ENCODE results near the gene GDF10. TPM values are rescaled to one million over a fixed set of nuclear protein-coding genes. Genes with fewer than 3 reads are reported as not detected.

The GDF10 gene
- total and polyA plus RNA-seq, 2 of the 8 experiments (the other 6 are each of a cell fraction or from before 2014, with no cell fraction given), result 0.19 to 0.32 TPM

- TF ChIP-seq POLR2AphosphoS5 (IDR thresholded peaks at IDR 0.05; ENCODE audit: low read depth, low read length), result no peak
- TF ChIP-seq SIX5 (IDR thresholded peaks at IDR 0.05; ENCODE audit: low read depth, low read length), result no peak
- TF ChIP-seq SAP30 (IDR thresholded peaks at IDR 0.05; ENCODE audit: insufficient read depth, insufficient replicate concordance, low read length), result no peak
- TF ChIP-seq BACH1 (IDR thresholded peaks at IDR 0.05; ENCODE audit: low read length), result no peak
- TF ChIP-seq KDM1A (IDR thresholded peaks at IDR 0.05; ENCODE audit: borderline replicate concordance, low read length), result no peak
- no peak for TF ChIP-seq CBX5 (IDR thresholded peaks at IDR 0.05; ENCODE audit: low read depth, low read length)
- no peak for TF ChIP-seq MAX (IDR thresholded peaks at IDR 0.05)
- no peak for TF ChIP-seq SP2 (IDR thresholded peaks at IDR 0.05; ENCODE audit: low read length)
- no peak for TF ChIP-seq RAD21 (IDR thresholded peaks at IDR 0.05 in 1 of 2, conservative IDR thresholded peaks at IDR 0.05 in 1 of 2; ENCODE audit: low read depth in 2 of 2, low read length in 2 of 2)
- no peak for TF ChIP-seq RFX5 (IDR thresholded peaks at IDR 0.05; ENCODE audit: borderline replicate concordance, low read depth, low read length)
- no peak for TF ChIP-seq TAF1 (IDR thresholded peaks at IDR 0.05; ENCODE audit: low read depth, low read length)
- no peak for TF ChIP-seq SP1 (IDR thresholded peaks at IDR 0.05; ENCODE audit: low read depth, low read length)
- TF ChIP-seq KDM5A (IDR thresholded peaks at IDR 0.05; ENCODE audit: low read length), result no peak
- TF ChIP-seq SP4 (IDR thresholded peaks at IDR 0.05; ENCODE audit: low read length), result no peak
- Histone ChIP-seq H2AK5ac (ENCODE audit: low read depth, low read length) (no peak overlapping the region), H3K56ac (replicated peaks; ENCODE audit: insufficient read length, low read depth, low read length) (no peak overlapping the region), H3K4me1 (replicated peaks in 1 of 4; ENCODE audit: control insufficient read depth in 3 of 4, insufficient read depth in 4 of 4, low read length in 3 of 4) (peaks cover 0 to 4% (median 2%) of the 10 kb centered on the region in 4 experiments; a peak in 1 of 7 replicates), H3K9me3 (ENCODE audit: insufficient read depth in 2 of 2, low read depth in 1 of 2, low read length in 1 of 2) (no peaks in the 10 kb centered on the region), H2BK12ac (ENCODE audit: low read depth, low read length) (no peak overlapping the region), H2BK120ac (replicated peaks; ENCODE audit: low read depth, low read length) (no peak overlapping the region), H3K18ac (ENCODE audit: extremely low read depth, low read length) (no peak overlapping the region), H2AFZ (ENCODE audit: low read length) (no peak overlapping the region), H3K79me1 (ENCODE audit: low read depth, low read length) (no peaks in the 10 kb centered on the region), H3K4me3 (ENCODE audit: extremely low read depth in 1 of 4, insufficient read depth in 2 of 4, low read depth in 3 of 4, low read length in 4 of 4) (no peak overlapping the region), H4K5ac (ENCODE audit: insufficient read length, low read depth, low read length) (no peak overlapping the region), H2BK20ac (ENCODE audit: low read length) (no peak overlapping the region), H3K14ac (ENCODE audit: insufficient read length) (no peak overlapping the region), H3K27ac (ENCODE audit: low read depth, low read length) (no peak overlapping the region), H2BK15ac (ENCODE audit: low read length) (no peak overlapping the region), H4K91ac (replicated peaks; ENCODE audit: insufficient read length, low read length) (no peak overlapping the region), H3K9ac (replicated peaks in 1 of 4; ENCODE audit: extremely low read depth in 1 of 4, low read depth in 3 of 4, low read length in 3 of 4) (no peak overlapping the region), H4K20me1 (replicated peaks in 1 of 2; ENCODE audit: control insufficient read depth in 1 of 2, insufficient read depth in 2 of 2, low read length in 2 of 2) (no peaks in the 10 kb centered on the region), H3K27me3 (replicated peaks in 1 of 4; ENCODE audit: control insufficient read depth in 3 of 4, extremely low read depth in 1 of 4, insufficient read depth in 3 of 4, low read length in 3 of 4) (peaks cover 4 to 40% (median 33%) of the 10 kb centered on the region in 4 experiments), H3K4ac (replicated peaks; ENCODE audit: insufficient read length, low read depth, low read length) (no peak overlapping the region), H3K23ac (ENCODE audit: insufficient read length) (no peak overlapping the region), H3K4me2 (ENCODE audit: insufficient read depth in 1 of 2, low read depth in 2 of 2, low read length in 2 of 2) (no peak overlapping the region), H3K23me2 (ENCODE audit: low read depth, low read length) (peaks cover 11% of the 10 kb centered on the region; the same call in 1 of the 2 replicates), H2BK5ac (ENCODE audit: low read depth, low read length) (no peak overlapping the region), H3K79me2 (ENCODE audit: control insufficient read depth in 1 of 2, insufficient read depth in 2 of 2, low read length in 2 of 2) (no peaks in the 10 kb centered on the region), H4K8ac (ENCODE audit: extremely low read depth, insufficient read depth, low read length) (no peak overlapping the region), H3K36me3 (ENCODE audit: control insufficient read depth in 2 of 4, insufficient read depth in 4 of 4, low read length in 3 of 4) (no peaks in the 10 kb centered on the region)
- FAIRE-seq (no peak), DNase-seq (ENCODE audit: low read depth in 1 of 2, low spot score in 2 of 2) (no peak)
- 86% methylated on average over 12 of the region's 12 CpGs; no CpG with 5 or more reads in 1 of the 2 experiments for WGBS, 2 experiments (ENCODE audit: extremely low coverage in 1 of 2, insufficient coverage in 1 of 2, insufficient read length in 1 of 2, insufficient replicate concordance in 2 of 2, low coverage in 1 of 2, low lambda C conversion rate in 2 of 2, missing lambda C conversion rate in 1 of 2)
- POLR2A ChIA-PET (ENCODE audit: partially characterized antibody), result no interaction called here
- CTCF ChIA-PET (ENCODE audit: partially characterized antibody), result interaction anchor here (0.7 to 4.3 kb wide), 10 partner anchors 8 to 269 kb away, joined by 3 to 24 read pairs (median 3); no protein-coding TSS in a partner anchor
Observed at GRCh38 chr10:47297866-47298540, 2.0 kb upstream of the GDF10 start.
